GM23338 (cell line): ENCODE data around the gene RAD23A. TPM values are rescaled to one million over a fixed set of nuclear protein-coding genes. Genes with fewer than 3 reads are reported as not detected.
A peak's percentile ranks its signal among the peaks of the same experiment; 100 is the strongest.

Source experiments
- ATAC-seq: fragments of 200-7000 bp; cut with Tn5 transposase; 3 replicates; pipeline ENCODE4 v1.9.1; 2020
- DNase-seq: peaks from one replicate; pipeline ENCODE4 v3.0.0-alpha.2; 2015; ENCODE audit warnings: low spot score
- H2AFZ ChIP-seq: fragments of 200-600 bp; sonication (generic); 2 replicates; pipeline ENCODE4 v1.8.0; 2016; ENCODE audit warnings: antibody characterized with exemption, mild to moderate bottlenecking, moderate library complexity
- H3F3A ChIP-seq: fragments of 200-600 bp; sonication (generic); replicated peaks from 2 replicates; pipeline ENCODE4 v1.8.0; 2017; ENCODE audit warnings: antibody characterized with exemption, mixed run types, low read depth
- H3K27ac ChIP-seq: fragments of 200-600 bp; sonication (generic); 2 replicates; pipeline ENCODE4 v1.6.1; 2016; ENCODE audit warnings: low read depth
- H3K27me3 ChIP-seq: fragments of 200-600 bp; sonication (generic); 2 replicates; pipeline ENCODE4 v1.8.0; 2016; ENCODE audit warnings: mild to moderate bottlenecking, mixed run types, moderate library complexity; ENCODE audit not compliant: insufficient read depth
- H3K36me3 ChIP-seq: fragments of 200-600 bp; sonication (generic); 2 replicates; pipeline ENCODE4 v1.8.0; 2016; ENCODE audit warnings: mild to moderate bottlenecking; ENCODE audit not compliant: insufficient read depth
- H3K4me1 ChIP-seq: fragments of 200-600 bp; sonication (generic); 2 replicates; pipeline ENCODE4 v1.8.0; 2016; ENCODE audit warnings: mild to moderate bottlenecking, moderate library complexity; ENCODE audit not compliant: insufficient read depth
- H3K4me2 ChIP-seq: fragments of 200-600 bp; sonication (generic); 2 replicates; pipeline ENCODE4 v1.7.1; 2017; ENCODE audit warnings: mixed run types
- H3K4me3 ChIP-seq: fragments of 200-600 bp; sonication (generic); 2 replicates; pipeline ENCODE4 v1.6.1; 2016; ENCODE audit warnings: mixed run types
- H3K79me2 ChIP-seq: fragments of 200-600 bp; sonication (generic); replicated peaks from 2 replicates; pipeline ENCODE4 v1.8.0; 2017; ENCODE audit warnings: mild to moderate bottlenecking; ENCODE audit not compliant: insufficient read depth
- H3K9me2 ChIP-seq: fragments of 200-600 bp; sonication (generic); 2 replicates; pipeline ENCODE4 v1.8.0; 2017; ENCODE audit not compliant: insufficient read depth
- H4K20me1 ChIP-seq: fragments of 200-600 bp; sonication (generic); replicated peaks from 2 replicates; pipeline ENCODE4 v1.8.0; 2017; ENCODE audit warnings: mild to moderate bottlenecking; ENCODE audit not compliant: insufficient read depth
- H3K27ac Mint-ChIP-seq: 2 replicates; pipeline ENCODE4 v1.8.0; 2020; ENCODE audit warnings: inconsistent platforms, mild to moderate bottlenecking, moderate library complexity, mixed read lengths
- H3K27me3 Mint-ChIP-seq: 3 replicates; pipeline ENCODE4 v1.8.0; 2022; ENCODE audit warnings: low read depth, mild to moderate bottlenecking, moderate library complexity, mixed read lengths, inconsistent platforms; ENCODE audit not compliant: insufficient read depth, poor library complexity
- H3K36me3 Mint-ChIP-seq: 3 replicates; pipeline ENCODE4 v1.8.0; 2021; ENCODE audit warnings: low read depth, mild to moderate bottlenecking, inconsistent platforms, moderate library complexity, mixed read lengths
- H3K4me1 Mint-ChIP-seq: 3 replicates; pipeline ENCODE4 v1.8.0; 2020; ENCODE audit warnings: mild to moderate bottlenecking, inconsistent platforms, mixed read lengths
- H3K4me3 Mint-ChIP-seq: 3 replicates; pipeline ENCODE4 v1.8.0; 2021; ENCODE audit warnings: moderate library complexity, mild to moderate bottlenecking, inconsistent platforms, mixed read lengths
- H3K9me3 Mint-ChIP-seq: 3 replicates; pipeline ENCODE4 v1.8.0; 2020; ENCODE audit warnings: moderate library complexity, mild to moderate bottlenecking, inconsistent platforms, mixed read lengths
- EZH2phosphoT487 ChIP-seq: fragments of 200-600 bp; sonication (generic); IDR thresholded peaks from one replicate; pipeline ENCODE4 v1.8.1; 2018; ENCODE audit warnings: antibody characterized with exemption; ENCODE audit not compliant: unreplicated experiment
- JUNB ChIP-seq: IDR thresholded peaks from one replicate; pipeline ENCODE4 v1.6.1; 2016; ENCODE audit warnings: antibody characterized with exemption; ENCODE audit not compliant: unreplicated experiment
- NANOG ChIP-seq: IDR thresholded peaks from 2 replicates; pipeline ENCODE4 v1.6.1; 2016; ENCODE audit warnings: antibody characterized with exemption, borderline replicate concordance
- POLR2AphosphoS5 ChIP-seq: IDR thresholded peaks from 2 replicates; pipeline ENCODE4 v1.6.1; 2016; ENCODE audit warnings: antibody characterized with exemption, low read depth
- ZNF114 ChIP-seq: fragments of 250-450 bp; sonication (Bioruptor Pico); IDR thresholded peaks from 2 replicates; pipeline ENCODE4 v1.5.0; 2020; ENCODE audit warnings: mild to moderate bottlenecking, moderate library complexity
- polyA plus RNA-seq: library from polyadenylated mRNA; unstranded; fragments of >200 nt; fragmentation: Nextera tagmentation; extraction: Ambion mirVana; gene quantifications from 2 replicates; pipeline ENCODE4 v1.2.1, GENCODE V29; 2016
- total RNA-seq: library from RNA; depleted of rRNA; stranded (reverse); fragments of >200 nt; shearing (Covaris generic); gene quantifications from 2 replicates; pipeline ENCODE4 v1.2.3, GENCODE V29; 2014
- TF ChIP-seq, protein P1 (sequence below), 2 experiments: fragments of 200-600 bp in 1 of 2; sonication (generic) in 1 of 2; conservative IDR thresholded peaks; 2 replicates each; pipeline versions ENCODE4 v1.5.1 to v1.6.1; 2016 to 2017; ENCODE audit warnings: antibody characterized with exemption in 2 of 2, low read depth in 2 of 2, mild to moderate bottlenecking in 2 of 2, moderate library complexity in 1 of 2
- TF ChIP-seq, protein P2 (sequence below): IDR thresholded peaks from one replicate; pipeline ENCODE4 v1.6.1; 2018; ENCODE audit warnings: antibody characterized with exemption; ENCODE audit not compliant: unreplicated experiment
- TF ChIP-seq, protein P3 (sequence below): IDR thresholded peaks from 2 replicates; pipeline ENCODE4 v1.6.1; 2016; ENCODE audit warnings: antibody characterized with exemption
- TF ChIP-seq, protein P4 (sequence below): fragments of 250-450 bp; sonication (Bioruptor Pico); IDR thresholded peaks from 2 replicates; pipeline ENCODE4 v1.5.0; 2020; ENCODE audit warnings: mild to moderate bottlenecking, moderate library complexity

RAD23A gene
- total and polyA plus RNA-seq, 2 experiments from 2014 or later = 69.7 to 127 TPM

DNA sequence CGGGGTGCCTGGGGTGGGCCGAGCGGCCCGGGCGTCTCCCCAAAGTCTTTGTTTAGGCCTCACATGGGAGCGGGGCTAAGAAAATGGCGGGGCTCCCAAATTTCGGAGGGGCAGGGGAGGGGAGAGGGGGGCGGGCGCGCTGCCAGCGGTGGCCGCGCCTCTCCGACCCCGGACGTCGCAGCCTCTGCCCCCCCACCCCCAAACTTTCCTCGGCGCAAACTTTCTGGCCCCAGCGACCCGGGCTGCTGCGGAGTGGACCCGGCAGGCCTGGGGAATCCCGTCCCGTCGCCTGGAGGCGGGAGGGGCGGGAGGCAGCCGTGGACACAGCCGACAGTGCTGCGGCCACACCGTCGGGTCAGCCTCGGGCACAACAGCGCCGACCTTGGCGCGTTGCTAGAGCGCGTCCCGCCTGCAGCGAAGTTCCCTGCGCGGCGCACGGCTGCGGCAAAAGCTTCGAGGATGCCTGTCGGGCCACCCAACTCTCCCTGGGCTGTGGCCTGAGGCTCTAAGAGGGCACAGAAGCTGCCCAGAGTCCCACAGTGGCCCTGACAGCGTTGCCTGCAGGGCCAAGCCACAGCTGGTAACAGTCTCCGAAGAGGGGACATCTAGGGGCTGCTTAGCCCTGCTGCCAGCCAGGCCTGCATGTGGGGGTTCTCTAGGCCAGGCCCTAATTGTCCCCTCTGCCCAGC is 50.9 kb downstream of the RAD23A start (continued):
- TF ChIP-seq, protein P1, sequence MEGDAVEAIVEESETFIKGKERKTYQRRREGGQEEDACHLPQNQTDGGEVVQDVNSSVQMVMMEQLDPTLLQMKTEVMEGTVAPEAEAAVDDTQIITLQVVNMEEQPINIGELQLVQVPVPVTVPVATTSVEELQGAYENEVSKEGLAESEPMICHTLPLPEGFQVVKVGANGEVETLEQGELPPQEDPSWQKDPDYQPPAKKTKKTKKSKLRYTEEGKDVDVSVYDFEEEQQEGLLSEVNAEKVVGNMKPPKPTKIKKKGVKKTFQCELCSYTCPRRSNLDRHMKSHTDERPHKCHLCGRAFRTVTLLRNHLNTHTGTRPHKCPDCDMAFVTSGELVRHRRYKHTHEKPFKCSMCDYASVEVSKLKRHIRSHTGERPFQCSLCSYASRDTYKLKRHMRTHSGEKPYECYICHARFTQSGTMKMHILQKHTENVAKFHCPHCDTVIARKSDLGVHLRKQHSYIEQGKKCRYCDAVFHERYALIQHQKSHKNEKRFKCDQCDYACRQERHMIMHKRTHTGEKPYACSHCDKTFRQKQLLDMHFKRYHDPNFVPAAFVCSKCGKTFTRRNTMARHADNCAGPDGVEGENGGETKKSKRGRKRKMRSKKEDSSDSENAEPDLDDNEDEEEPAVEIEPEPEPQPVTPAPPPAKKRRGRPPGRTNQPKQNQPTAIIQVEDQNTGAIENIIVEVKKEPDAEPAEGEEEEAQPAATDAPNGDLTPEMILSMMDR (conservative IDR thresholded peaks at IDR 0.05; ENCODE audit: low read depth in 2 of 2) = peak in 1 of 2 experiments; percentile 36; a peak in 2 of 4 replicates
- peak; percentile 22 for TF ChIP-seq EZH2phosphoT487
- TF ChIP-seq JUNB = no peak
- TF ChIP-seq, protein P2, sequence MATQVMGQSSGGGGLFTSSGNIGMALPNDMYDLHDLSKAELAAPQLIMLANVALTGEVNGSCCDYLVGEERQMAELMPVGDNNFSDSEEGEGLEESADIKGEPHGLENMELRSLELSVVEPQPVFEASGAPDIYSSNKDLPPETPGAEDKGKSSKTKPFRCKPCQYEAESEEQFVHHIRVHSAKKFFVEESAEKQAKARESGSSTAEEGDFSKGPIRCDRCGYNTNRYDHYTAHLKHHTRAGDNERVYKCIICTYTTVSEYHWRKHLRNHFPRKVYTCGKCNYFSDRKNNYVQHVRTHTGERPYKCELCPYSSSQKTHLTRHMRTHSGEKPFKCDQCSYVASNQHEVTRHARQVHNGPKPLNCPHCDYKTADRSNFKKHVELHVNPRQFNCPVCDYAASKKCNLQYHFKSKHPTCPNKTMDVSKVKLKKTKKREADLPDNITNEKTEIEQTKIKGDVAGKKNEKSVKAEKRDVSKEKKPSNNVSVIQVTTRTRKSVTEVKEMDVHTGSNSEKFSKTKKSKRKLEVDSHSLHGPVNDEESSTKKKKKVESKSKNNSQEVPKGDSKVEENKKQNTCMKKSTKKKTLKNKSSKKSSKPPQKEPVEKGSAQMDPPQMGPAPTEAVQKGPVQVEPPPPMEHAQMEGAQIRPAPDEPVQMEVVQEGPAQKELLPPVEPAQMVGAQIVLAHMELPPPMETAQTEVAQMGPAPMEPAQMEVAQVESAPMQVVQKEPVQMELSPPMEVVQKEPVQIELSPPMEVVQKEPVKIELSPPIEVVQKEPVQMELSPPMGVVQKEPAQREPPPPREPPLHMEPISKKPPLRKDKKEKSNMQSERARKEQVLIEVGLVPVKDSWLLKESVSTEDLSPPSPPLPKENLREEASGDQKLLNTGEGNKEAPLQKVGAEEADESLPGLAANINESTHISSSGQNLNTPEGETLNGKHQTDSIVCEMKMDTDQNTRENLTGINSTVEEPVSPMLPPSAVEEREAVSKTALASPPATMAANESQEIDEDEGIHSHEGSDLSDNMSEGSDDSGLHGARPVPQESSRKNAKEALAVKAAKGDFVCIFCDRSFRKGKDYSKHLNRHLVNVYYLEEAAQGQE = no peak
- TF ChIP-seq POLR2AphosphoS5 = no peak
- TF ChIP-seq ZNF114 (CRISPR knock-in tag) = no peak
- TF ChIP-seq, protein P3, sequence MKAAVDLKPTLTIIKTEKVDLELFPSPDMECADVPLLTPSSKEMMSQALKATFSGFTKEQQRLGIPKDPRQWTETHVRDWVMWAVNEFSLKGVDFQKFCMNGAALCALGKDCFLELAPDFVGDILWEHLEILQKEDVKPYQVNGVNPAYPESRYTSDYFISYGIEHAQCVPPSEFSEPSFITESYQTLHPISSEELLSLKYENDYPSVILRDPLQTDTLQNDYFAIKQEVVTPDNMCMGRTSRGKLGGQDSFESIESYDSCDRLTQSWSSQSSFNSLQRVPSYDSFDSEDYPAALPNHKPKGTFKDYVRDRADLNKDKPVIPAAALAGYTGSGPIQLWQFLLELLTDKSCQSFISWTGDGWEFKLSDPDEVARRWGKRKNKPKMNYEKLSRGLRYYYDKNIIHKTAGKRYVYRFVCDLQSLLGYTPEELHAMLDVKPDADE = no peak
- TF ChIP-seq NANOG = no peak

DNA sequence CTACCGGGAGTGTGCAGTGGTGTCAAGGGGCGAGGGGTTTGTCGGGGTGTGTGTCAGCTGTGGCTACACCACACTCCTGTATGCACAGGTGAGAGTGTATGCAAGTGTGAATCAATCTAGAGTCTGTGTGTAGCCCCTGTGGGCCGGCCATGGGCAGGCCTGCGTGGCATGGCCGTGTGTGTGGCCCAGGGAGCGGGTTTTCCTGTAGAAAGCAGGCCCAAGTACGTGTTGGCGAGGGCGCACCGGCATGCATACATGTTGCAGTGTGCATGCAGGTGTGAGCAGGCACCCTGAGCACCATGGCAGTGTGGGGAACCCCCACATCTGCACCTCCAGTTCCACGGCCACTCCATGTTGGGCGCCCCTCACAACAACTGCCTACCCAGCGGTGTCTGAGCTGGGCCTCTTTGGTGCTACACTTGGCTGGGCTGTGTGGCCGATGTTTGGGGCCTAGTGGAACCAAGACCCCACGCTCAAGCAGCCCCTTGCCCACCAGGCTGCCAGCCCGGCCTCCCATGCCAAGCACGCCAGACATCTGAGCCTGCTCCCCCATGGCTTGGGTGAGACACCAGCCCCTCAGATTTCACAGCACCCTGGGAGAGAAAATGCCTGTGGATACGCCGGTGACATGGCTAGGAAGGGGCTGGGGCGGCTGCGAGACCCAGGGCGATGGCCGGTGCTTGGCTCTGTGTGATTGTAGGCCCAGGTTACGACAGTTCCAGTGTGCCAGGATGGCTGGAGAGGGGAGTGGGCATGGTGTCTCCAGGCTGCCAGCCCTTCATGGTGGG is 51.7 kb downstream of the RAD23A start:
- Mint-ChIP-seq H3K27me3 (peaks cover 79% of the 10 kb centered on the region), H3K4me3 (peak overlapping the region; percentile 33; the same call in 2 of the 3 replicates), H3K4me1 (peaks cover 5% of the 10 kb centered on the region), H3K27ac (no peak overlapping the region), H3K9me3 (peaks cover 5% of the 10 kb centered on the region; the same call in 1 of the 3 replicates), H3K36me3 (peaks cover 4% of the 10 kb centered on the region; the same call in 2 of the 3 replicates)
- Histone ChIP-seq H3K27ac (no peak overlapping the region), H4K20me1 (no peaks in the 10 kb centered on the region; the same call in 1 of the 2 replicates), H2AFZ (no peak overlapping the region), H3K4me2 (no peak overlapping the region), H3K4me3 (no peak overlapping the region), H3F3A (peaks cover 8% of the 10 kb centered on the region; the same call in 1 of the 2 replicates), H3K9me2 (no peaks in the 10 kb centered on the region), H3K79me2 (no peaks in the 10 kb centered on the region), H3K36me3 (no peaks in the 10 kb centered on the region), H3K27me3 (peaks cover 83% of the 10 kb centered on the region), H3K4me1 (no peaks in the 10 kb centered on the region)
- DNase-seq (no peak), ATAC-seq (no peak)
- TF ChIP-seq, protein P4, sequence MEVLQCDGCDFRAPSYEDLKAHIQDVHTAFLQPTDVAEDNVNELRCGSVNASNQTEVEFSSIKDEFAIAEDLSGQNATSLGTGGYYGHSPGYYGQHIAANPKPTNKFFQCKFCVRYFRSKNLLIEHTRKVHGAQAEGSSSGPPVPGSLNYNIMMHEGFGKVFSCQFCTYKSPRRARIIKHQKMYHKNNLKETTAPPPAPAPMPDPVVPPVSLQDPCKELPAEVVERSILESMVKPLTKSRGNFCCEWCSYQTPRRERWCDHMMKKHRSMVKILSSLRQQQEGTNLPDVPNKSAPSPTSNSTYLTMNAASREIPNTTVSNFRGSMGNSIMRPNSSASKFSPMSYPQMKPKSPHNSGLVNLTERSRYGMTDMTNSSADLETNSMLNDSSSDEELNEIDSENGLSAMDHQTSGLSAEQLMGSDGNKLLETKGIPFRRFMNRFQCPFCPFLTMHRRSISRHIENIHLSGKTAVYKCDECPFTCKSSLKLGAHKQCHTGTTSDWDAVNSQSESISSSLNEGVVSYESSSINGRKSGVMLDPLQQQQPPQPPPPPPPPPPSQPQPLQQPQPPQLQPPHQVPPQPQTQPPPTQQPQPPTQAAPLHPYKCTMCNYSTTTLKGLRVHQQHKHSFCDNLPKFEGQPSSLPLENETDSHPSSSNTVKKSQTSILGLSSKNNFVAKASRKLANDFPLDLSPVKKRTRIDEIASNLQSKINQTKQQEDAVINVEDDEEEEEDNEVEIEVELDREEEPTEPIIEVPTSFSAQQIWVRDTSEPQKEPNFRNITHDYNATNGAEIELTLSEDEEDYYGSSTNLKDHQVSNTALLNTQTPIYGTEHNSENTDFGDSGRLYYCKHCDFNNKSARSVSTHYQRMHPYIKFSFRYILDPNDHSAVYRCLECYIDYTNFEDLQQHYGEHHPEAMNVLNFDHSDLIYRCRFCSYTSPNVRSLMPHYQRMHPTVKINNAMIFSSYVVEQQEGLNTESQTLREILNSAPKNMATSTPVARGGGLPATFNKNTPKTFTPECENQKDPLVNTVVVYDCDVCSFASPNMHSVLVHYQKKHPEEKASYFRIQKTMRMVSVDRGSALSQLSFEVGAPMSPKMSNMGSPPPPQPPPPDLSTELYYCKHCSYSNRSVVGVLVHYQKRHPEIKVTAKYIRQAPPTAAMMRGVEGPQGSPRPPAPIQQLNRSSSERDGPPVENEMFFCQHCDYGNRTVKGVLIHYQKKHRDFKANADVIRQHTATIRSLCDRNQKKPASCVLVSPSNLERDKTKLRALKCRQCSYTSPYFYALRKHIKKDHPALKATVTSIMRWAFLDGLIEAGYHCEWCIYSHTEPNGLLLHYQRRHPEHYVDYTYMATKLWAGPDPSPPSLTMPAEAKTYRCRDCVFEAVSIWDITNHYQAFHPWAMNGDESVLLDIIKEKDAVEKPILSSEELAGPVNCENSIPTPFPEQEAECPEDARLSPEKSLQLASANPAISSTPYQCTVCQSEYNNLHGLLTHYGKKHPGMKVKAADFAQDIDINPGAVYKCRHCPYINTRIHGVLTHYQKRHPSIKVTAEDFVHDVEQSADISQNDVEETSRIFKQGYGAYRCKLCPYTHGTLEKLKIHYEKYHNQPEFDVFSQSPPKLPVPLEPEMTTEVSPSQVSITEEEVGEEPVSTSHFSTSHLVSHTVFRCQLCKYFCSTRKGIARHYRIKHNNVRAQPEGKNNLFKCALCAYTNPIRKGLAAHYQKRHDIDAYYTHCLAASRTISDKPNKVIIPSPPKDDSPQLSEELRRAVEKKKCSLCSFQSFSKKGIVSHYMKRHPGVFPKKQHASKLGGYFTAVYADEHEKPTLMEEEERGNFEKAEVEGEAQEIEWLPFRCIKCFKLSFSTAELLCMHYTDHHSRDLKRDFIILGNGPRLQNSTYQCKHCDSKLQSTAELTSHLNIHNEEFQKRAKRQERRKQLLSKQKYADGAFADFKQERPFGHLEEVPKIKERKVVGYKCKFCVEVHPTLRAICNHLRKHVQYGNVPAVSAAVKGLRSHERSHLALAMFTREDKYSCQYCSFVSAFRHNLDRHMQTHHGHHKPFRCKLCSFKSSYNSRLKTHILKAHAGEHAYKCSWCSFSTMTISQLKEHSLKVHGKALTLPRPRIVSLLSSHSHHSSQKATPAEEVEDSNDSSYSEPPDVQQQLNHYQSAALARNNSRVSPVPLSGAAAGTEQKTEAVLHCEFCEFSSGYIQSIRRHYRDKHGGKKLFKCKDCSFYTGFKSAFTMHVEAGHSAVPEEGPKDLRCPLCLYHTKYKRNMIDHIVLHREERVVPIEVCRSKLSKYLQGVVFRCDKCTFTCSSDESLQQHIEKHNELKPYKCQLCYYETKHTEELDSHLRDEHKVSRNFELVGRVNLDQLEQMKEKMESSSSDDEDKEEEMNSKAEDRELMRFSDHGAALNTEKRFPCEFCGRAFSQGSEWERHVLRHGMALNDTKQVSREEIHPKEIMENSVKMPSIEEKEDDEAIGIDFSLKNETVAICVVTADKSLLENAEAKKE (CRISPR knock-in tag) = no peak
- no peak for TF ChIP-seq POLR2AphosphoS5
